NCI-H1092 (cell line): ENCODE data around the gene PRSS8.
"Not testable (repeated sequence)": the region's sequence is repeated elsewhere in the genome, so short reads cannot be mapped to it uniquely, and the experiment has no call there.

ENCODE experiments used
- DNase-seq: peaks from one replicate; lab custom pipeline; 2025; lab: John Stamatoyannopoulos, UW

The PRSS8 gene

DNA sequence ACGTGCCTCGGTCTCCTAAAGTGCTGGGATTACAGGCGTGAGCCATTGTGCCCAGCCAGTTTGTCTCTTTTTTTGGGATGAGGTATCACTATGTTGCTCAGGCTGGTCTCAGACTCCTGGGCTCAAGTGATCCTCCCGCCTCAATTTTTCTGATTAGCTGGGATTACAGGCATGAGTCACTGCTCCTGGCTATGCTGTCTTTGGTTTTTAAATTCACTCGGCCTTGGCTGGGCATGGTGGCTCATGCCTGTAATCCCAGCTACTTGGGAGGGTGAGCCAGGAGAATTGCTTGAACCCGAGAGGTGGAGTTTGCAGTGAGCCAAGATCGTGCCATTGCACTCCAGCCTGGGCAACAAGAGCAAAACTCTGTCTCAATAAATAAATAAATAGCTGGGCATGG is 8.9 kb upstream of the PRSS8 start:
- DNase-seq, result not testable (repeated sequence)

DNA sequence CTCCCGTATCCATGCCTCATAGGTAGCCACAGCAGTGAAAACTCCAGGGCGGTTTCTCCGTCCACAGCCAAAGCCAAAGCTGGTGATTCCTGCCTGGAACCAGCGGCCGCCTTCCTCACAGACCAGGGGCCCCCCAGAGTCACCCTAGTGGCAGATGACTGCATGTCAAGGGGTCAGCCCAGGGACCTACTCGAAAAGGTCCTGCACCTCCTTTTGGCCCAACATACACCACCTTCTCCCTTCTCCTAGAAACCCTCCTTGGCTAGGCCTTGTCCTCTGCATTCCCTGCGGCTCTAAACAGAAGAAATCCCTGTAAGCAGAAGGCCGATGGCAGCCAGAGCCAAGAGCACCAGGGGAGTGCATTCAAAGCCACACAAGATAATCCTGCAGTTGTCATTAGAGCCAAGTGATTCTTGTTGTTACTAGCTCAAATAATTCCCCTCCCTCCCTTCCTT is 8.2 kb upstream of the PRSS8 start:
- no peak for DNase-seq

DNA sequence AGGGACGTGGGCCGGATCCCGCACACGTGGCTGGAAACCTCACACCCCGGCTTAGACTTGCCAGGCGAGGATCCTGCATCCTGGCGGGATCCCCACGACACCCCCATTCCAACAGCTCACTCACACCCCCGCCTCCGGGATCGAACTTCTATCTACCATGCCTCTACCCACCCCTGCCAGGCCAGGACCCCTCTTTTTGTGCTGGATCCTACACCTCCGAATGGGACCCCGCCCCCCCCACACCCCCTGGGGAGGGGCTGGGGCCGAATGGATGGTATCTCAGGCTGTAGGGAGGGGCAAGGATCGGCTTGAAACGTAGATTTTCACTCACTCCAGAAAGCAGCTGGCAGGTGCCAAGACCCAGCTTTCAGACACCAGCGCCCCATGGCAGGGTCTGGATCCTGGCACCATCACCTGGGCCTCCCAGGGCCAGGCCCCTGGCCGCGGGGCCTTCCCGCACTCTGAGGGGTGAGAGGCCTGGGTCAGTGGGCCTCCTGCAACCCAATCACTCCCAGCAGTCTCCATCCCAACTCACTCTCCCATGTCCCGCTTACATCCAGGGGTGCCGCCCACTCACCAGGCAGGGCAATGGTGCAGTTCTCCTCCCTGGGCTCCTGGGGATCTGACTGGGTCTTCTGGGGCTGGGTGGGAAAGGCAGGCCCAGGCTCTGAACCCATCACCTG is 7.6 kb upstream of the PRSS8 start:
- DNase-seq, result no peak

DNA sequence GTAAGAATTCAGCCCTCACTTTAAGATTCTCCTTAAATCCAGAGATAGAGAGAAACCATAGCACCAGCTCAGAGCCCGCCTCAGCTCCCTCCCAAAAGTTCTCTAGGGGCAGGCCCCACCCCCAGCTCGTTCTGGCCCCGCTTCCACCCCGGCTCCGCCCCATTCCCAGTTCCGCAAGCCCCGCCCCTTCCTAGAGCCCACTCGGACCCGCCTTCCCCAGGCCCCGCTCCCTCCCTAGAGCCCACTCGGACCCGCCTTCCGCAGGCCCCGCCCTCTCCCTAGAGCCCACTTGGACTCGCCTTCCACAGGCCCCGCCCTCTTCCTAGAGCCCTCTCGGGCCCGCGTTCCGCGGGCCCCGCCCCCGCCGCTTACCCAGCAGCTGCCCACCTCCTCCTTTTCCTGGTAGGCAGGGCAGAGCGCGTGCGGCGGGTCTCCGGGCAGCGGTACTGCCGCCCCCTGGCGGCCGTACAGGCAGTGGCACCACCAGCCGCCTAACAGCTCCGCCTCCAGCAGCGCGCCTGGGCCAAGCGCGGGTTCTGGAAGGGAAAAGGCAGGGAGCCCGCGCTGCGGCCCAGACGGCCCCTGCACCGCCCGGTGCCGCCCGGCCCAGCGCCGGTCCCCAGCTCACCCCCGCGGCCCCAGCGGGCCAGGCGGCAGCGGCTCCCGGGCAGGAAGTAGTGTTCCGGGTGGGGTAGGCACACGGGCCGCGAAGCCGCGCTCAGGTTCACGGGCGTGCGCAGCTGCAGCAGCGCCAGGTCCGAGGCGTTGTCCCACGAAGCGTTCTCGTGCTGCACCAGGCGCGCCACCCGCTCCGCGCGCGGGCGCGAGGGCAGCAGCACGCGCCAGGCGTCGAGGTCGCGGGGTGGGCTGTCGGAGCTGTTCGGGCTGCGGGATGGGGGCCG is 6.8 kb upstream of the PRSS8 start:
- peak; percentile 98 for DNase-seq

DNA sequence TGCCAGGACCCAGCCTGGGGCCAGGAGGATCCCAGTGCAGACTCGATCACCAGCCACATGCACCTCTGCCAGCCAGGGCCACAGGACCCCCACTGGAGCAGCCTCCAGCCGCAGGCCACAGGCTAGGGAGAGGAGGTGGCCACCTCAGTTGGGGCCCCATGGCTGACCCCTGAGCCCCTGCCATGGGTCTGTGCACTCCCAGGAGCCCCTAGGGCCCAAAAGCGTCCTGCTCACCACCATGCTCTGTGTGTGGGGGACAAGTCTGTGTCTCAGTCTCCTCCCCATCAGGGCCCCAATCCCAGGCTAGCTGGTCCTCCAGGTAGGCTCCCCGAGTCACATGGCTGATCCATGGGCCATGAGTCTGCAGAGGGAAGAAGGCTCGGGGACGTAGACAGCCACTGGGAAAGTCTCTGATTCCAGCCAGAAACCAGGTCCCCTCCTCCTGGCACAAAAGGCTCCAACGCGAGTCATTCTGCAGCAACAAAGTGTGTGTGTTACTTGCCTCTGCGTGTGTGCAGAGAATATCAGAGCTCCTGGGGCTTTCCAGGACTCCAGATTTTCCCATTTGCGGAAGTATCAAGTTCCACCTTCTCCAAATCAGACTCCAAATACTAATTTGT is 6.1 kb upstream of the PRSS8 start:
- no peak for DNase-seq

DNA sequence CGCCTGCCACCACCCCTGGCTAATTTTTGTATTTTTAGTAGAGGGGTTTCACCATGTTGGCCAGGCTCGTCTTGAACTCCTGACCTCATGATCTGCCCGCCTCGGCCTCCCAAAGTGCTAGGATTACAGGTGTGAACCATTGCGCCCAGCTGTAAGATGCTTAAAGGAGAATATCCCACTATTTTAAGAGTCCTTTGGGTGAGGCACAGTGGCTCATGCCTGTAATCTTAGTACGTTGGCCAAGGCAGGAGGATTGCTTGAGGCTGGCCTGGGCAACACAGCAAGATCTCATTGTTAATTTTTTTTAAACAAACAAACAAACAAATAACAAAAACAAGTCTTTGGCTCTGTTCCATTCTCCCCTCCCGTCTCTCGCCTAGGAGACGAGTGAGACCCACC is 5.5 kb upstream of the PRSS8 start:
- not testable (repeated sequence) for DNase-seq

DNA sequence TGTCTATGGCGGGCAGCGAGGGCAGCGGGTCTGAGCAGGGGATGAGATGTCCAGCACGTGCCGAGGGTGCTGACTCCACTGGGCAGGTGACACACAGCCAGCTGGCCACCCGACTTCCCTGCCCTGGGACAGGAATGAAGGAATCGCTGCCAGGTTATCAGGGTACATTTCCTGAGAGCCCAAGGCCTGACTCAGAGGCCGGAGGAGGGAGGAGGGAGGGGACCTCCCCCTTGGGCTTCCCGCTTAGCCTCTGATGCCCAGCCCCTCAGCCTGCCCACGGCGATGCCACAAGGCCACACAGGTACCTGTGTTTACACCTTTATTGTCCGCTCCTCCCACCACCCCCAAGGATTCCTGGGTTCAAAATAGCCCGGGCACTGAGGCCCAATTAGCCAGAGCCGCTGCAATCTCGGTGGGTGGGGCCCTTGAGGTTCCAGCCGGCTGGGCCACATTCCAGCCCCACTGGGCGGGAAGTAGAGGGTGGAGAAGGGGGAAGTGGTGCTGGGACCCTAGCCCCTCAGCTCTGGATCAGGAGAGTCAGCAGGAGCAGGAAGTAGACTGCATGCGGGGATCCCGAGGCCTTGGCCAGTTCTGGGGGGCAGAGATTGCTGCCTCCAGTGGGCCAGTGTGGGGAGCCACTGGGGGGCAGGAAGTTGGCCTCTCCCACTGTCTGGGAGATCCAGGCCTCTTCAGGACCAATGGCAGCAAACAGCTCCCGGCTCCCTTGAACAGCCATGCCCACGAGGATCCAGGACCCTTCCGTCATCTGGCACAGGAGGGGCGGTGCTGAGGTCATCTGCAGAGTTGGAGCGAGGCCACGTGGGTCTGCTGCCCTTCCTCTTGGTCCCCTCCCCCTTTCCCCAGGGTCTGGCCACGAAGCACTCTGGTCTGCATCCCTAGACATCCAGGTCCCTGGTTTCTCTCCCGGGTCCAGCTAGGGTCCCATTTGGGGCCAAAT is 3.4 kb upstream of the PRSS8 start:
- no peak for DNase-seq

DNA sequence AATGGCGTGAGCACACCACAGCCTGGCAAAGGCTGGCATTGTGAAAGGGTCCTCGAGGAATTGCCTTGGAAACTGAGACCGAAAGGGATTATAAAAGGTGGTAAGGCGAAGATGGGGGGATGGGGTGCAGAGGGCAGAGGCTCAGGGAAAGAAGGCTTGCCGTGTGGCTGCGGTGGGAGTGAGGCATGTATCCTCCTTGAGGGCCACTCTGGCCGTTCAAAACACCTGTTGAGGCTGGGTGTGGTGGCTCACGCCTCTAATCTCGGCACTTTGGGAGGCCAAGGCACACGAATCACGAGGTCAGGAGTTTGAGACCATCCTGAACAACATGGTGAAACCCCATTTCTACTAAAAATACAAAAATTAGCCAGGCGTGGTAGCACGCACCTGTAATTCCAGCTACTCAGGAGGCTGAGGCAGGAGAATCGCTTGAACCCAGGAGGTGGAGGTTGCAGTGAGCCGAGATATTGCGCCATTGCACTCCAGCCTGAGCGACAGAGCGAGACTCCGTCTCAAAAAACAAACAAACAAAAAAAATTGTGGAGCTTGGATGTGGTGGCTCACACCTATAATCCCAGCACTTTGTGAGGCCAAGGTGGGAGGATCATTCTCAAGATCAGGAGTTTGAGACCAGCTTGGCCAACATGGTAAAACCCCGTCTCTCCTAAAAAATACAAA is 1.4 kb upstream of the PRSS8 start:
- not testable (repeated sequence) for DNase-seq

DNA sequence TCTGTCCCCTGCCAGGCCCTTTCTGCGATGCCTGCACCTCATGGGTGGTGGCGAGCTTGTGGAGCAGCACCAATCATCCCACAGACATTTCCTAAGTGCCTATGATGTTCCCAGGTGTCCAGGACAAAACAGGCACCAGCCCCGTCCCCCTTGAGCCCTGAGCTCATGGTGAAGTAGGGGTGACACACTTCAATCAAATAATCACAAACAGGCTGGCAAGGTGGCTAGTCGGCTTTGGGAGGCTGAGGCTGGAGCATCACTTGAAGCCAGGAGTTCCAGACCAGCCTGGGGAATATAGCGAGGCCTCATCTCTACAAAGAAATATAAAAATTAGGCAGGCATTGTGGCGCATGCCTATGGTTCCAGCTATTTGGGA is 748 bp upstream of the PRSS8 start:
- no peak for DNase-seq

DNA sequence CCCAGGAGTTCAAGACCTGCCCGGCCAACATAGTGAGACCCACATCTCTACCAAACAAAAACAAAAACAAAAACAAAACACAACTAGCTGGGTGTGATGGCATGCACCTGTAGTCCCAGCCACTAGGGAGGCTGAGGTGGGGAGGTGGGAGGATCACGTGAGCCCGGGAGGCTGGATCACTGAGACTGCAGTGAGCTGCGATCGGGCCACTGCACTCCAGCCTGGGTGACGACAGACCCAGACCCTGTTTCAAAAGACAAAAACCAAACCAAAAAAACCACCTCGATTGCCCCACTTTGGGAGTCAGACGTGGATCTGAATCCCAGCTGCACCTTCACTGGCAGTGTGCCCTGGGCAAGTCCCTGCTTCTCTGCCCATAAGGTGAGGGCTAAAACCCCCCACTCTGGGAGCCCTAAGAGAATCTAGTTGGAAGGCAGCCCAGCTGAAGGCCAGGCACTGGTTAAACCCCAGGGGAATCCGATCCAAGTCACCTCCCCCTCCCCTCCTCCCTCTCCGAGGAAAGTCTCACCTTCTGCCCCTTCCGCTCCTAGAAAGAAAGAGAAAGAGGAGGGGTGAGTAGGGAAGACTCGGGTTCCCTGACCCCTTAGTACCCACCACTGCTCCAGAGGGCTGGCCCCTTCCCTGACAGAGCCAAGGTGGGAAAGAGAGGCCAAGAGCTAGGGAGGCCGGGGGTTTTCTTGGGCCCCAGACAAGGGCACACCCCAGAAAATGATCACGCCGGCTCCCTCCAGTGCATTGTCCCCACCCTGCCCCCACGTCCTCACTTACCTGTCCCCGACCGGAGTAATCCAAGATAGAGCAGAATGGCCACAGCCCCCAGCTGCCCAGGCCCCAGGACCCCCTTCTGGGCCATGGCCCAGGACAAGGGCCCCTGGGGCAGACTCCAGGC is 647 bp downstream of the PRSS8 start:
- DNase-seq, result peak; percentile 39

DNA sequence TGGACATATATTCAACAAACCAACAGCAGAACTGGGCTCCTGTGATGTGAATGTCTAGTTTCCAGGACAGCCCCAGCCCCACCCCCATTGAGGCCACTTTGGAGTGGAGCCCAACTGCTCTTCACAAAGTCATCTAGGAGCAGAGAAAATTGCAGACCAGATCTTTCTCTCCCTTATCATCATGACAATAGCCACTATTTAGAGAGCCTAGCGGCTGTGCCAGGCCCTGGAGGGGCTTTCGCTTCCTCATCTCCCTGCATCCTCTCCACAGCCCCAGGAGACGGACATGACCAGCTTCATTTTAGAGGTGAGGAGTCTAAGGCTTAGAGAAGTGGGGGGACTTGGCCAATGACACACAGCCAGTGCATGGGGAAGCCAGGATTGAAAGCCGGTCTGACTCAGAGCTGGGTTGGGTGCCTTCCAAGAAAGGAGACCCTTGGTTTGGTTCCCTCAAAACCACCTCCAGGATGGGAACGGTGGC is 1.4 kb downstream of the PRSS8 start:
- no peak for DNase-seq

DNA sequence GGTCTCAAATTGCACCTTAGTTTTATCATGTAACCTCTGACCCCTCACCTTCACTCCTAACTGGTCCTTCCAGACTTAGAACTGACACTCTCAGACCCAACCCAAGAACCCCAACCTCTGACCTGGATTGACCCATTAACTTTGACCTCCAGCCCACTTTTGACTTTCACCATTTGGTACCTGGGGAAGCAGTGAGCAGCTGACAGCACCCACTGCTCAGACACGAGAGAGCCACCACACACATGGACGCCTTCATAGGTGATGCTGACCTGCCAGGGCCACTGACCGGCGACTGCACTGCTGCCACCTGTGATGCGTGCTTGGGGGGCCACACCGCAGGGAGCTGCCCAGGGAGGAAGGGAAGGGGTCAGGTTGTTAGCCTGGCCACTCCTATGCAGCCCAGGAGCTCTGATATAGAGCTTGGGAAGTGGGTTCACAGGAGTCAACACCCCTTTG is 2.5 kb downstream of the PRSS8 start:
- no peak for DNase-seq

DNA sequence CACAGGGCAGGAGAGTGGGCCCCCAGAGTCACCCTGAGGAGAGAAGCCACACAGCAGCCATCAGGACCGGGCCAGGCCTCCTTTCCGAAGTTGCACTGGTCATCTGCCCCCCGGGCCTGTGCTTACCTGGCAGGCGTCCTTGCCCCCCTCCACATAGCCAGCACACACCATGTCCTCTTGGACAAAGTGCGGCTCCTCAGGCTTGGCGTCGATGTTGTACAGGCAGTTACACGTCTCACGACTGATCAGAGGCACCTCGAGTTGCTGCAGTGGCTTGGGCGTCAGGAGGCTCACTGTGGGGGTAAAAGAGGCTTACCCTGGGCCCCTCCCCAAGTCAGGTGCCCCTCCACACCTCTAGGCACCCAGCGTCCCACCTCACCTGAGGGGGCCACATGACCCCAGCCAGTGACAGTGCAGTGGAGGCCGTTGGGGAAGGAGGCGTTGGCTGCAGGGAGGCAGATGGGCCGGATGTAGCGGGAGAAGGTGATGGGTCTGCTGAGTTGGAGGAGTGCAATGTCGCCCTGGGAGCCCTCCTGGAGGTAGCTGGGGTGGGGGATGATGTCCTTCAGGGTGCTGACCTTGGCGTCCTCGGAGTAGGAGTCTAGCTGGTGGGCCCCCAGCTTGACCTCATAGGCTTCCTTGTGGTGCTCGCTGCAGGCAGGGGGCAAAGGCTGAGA is 3.1 kb downstream of the PRSS8 start:
- DNase-seq, result no peak

DNA sequence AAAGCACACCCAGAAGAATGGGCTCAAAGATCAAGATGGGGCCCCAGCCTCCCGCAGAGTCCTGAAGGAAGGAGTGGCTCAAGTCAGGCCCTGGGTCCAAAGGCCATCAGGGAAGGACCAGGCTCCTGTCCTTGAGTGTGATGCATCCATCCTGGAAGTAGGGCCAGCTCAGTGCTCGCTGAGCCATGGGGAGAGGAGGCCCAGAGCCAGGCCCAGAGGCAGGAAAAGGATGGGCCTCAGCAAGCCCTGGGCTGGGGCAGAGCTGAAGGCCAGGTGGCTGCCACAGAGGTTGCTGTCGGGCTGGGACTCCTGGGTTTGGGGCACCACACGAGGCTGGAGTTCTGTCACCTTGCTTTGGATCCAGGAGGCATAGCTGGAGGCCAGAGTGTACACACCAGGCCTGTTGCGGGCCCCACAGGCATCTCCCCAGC is 3.7 kb downstream of the PRSS8 start:
- no peak for DNase-seq

DNA sequence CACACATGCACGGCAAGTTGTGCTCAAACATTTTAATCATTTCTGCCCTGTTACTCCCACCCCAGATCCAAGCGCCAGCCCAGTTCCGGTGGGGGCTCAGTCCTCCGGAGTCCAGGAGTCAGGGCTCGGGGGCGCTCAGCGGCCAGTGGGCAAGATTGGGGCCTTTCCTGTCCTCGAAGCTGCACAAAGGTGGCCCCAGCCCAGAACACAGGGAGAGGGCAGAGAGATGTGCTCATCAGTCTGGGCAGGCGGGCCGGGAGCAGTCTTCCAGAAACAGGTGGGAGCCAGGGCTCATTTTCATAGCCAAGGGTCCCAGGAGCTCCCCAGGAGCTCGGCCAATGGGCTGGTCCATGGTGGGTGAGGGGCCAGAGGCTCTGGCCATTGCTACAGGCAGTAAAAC is 4.1 kb downstream of the PRSS8 start:
- DNase-seq, result no peak

DNA sequence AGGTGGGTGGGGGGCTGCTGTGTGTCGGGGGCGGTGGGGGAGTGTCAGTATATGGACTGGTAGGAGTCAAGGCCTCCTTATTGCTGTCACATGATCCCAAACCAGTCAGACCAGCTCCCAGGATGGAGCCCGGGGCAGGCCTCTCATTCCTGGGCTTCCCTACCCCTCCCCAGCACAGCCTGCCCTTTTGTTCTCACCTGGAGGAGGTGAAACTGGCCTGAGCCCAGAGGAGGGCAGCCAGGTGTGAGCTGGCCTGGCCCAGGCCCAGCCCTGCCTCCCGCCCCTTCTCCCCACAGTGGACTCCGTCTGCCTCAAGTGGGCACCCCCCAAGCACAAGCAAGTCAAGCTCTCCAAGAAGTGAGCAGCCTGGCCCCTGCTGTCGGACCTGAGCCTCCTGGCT is 4.6 kb downstream of the PRSS8 start:
- no peak for DNase-seq

DNA sequence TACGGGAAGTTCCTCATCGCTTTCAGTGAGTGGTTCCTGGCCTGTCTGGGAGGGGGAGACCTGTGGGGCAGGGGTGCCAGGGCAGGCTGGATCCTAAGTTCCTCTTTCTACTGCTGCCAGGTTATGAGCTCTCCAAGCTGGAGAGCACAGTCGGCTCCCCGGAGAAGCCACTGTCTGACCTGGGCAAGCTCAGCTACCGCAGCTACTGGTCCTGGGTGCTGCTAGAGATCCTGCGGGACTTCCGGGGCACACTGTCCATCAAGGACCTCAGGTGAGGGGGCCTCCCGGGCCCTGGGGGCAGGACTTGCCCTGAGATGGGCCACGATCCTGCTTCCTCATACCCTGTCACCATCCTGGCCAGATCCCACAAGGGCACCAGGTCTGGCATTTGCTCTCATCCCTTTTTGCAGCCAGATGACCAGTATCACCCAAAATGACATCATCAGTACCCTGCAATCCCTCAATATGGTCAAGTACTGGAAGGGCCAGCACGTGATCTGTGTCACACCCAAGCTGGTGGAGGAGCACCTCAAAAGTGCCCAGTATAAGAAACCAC is 5.1 kb downstream of the PRSS8 start:
- no peak for DNase-seq

DNA sequence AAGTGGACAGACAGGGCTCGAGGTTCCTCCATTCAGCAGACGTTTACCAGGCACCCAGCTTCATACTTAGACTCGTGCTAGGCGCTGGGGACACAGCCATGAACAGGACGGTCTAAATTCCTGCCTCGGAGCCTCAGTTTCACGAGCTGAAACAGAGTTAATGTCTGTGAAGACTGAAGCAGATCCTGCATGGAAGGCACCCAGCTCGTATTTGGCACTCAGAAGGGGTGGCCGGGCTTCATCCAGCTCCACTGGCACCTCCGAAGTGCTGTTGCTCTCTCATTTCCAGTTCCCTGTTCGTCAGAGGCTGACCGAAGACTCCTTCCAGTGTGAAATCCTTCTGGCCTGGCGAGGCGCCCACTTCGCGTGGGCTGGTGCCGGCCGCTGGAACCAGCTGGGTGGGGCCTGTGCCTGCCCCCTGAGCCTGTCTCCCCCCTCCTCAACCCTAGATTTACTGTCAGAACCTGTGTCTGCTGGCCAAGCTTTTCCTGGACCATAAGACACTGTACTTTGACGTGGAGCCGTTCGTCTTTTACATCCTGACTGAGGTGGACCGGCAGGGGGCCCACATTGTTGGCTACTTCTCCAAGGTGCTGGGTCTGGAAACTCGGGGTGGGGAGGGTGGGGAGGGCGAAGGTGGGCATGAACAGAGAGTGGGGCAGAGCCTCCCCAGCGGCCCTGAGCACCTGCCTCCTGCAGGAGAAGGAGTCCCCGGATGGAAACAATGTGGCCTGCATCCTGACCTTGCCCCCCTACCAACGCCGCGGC is 5.8 kb downstream of the PRSS8 start:
- no peak for DNase-seq
